ENCODE results near the gene ANKS1B.
"Not testable (repeated sequence)": the region's sequence is repeated elsewhere in the genome, so short reads cannot be mapped to it uniquely, and the experiment has no call there.

Gene ANKS1B

GRCh38 chr12:99984271-99985128 lies at the start of gene ANKS1B:
TSS of gene ANKS1B (minus strand) at chr12:99984936. CDS start at chr12:99984237, 699 bp downstream.
- in situ Hi-C loops (cut with HindIII; ENCODE audit: low sequenced_read_pairs) = no loop called here

DNA sequence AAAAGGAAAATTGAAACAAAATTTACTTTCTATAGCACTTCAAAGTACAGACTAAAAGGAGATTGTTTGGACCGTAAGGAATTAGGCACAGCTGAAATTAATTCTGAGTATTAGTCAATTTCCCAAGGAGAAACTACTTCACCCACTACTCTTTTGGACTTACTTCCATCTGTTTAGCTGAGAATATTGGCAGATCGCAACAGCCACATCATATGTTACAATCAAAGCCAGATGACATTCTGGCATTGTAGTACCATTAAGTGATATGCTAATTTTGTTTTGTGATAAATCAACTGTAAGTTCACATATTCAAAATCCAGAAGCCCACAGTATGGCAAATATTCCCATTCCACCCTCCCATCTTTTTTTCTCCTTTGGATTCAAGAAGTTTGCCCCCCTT lies 47.1 kb upstream of the ANKS1B start:
- in situ Hi-C loops (cut with HindIII; ENCODE audit: low sequenced_read_pairs) = no loop called here

DNA sequence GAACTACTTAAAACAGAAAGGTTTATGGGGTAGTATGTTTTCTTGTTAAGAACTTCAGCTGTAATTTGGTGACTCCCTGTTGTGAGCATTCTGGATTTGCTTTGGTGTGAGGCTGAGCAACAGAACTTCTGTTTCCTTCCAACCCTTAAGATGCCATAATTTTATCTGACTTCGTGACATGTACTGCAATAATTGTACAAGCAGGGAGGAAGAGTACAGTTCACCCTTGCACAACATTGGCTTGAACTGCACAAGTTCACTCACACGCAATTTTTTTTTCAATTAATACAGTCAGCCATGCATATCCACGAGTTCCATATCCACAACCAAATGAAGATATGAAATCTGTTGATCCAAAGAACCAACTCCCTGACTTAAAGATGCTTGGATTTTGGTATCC lies 42.9 kb upstream of the ANKS1B start:
- in situ Hi-C loops (cut with HindIII; ENCODE audit: low sequenced_read_pairs) = no loop called here

GRCh38 chr12:100026241-100026640 lies 41.5 kb upstream of the ANKS1B start:
- in situ Hi-C loops (cut with HindIII; ENCODE audit: low sequenced_read_pairs) = no loop called here

DNA sequence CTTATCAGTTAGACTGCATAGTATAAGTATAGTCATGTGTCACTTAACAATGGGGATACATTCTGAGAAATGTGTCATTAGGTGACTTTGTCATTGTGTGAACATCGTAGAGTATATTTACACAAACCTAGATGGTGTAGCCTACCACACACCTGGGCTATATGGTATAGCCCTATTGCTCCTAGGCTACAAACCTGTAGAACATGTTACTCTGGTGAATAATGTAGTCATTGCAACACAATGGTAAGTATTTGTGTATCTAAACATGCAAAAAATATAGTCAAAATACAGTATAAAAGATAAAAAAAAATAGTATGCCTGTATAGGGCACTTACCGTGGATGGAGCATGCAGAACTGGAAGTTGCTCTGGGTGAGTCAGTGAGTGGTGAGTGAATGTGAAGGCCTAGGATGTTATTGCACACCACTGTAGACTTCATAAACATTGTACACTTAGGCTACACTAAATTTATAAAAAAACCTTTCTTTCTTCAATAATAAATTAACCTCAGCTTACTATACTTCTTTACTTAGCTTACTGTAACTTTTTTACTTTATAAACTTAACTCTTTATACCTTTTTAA lies 40.3 kb upstream of the ANKS1B start:
- in situ Hi-C loops (cut with HindIII; ENCODE audit: low sequenced_read_pairs) = no loop called here

DNA sequence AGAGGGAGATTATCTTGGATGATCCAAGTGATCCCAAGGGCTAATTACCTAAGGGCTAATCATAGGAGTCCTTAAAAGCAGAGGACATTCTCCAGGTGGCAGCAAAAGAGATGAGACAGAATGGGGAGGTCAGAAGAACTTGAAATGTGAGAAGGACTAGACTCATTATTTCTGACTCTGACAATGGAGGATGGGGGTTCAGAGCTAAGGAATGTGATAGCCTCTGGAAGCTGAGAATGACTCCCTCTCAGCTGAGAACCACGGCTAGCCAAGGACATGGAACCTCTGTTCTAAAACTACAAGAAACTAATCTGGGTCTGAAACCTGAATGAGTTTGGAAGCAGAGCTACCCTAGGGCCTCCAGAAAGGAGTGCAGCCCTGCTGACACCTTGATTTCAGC lies 35.6 kb upstream of the ANKS1B start:
- in situ Hi-C loops (cut with HindIII; ENCODE audit: low sequenced_read_pairs) = no loop called here

DNA sequence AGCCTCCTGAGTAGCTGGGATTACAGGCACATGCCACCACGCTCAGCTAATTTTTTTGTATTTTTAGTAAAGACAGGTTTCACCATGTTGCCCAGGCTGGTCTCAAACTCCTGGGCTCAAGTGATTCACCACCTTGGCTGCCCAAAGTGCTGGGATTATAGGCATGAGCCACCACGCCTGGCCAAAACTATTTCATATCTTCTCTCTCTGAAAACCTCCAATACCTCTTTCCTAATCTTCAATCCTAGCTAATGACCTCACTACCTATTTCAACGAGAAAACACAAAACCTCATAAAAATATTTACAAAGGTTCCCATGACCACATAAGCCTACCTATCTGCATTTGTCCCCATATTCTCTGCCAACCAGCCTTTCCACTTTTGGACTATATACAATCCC lies 32.3 kb upstream of the ANKS1B start:
- in situ Hi-C loops (cut with HindIII; ENCODE audit: low sequenced_read_pairs) = no loop called here

DNA sequence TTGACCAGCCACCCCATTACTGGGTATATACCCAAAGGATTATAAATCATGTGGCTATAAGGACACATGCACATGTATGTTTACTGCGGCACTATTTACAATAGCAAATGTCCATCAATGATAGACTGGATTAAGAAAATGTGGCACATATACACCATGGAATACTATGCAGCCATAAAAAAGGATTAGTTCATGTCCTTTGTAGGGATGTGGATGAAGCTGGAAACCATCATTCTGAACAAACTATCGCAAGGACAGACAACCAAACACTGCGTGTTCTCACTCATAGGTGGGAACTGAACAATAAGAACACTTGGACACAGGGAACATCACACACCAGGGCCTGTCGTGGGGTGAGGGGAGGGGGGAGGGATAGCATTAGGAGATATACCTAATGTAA lies 31.6 kb upstream of the ANKS1B start:
- in situ Hi-C loops (cut with HindIII; ENCODE audit: low sequenced_read_pairs) = not testable (repeated sequence)

DNA sequence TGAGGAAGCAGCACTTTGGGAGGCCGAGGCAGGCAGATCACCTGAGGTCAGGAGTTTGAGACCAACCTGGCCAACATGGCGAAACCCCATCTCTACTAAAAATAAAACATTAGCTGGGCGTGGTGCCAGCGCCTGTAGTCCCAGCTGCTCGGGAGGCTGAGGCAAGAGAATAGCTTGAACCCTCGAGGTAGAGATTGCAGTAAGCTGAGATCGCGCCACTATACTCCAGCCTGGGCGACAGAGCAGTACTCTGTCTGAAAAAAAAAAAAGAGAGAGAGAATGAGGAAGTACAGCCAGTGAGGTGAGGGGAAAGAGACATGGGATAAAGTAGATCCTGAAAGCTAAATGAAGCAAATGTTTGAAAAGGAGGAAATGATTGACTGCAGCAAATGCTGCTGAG lies 21.1 kb upstream of the ANKS1B start:
- in situ Hi-C loops (cut with HindIII; ENCODE audit: low sequenced_read_pairs) = not testable (repeated sequence)

GRCh38 chr12:99997806-99998205 lies 13.1 kb upstream of the ANKS1B start:
- in situ Hi-C loops (cut with HindIII; ENCODE audit: low sequenced_read_pairs) = no loop called here

GRCh38 chr12:99996095-99996494 lies 11.4 kb upstream of the ANKS1B start:
- in situ Hi-C loops (cut with HindIII; ENCODE audit: low sequenced_read_pairs) = no loop called here

DNA sequence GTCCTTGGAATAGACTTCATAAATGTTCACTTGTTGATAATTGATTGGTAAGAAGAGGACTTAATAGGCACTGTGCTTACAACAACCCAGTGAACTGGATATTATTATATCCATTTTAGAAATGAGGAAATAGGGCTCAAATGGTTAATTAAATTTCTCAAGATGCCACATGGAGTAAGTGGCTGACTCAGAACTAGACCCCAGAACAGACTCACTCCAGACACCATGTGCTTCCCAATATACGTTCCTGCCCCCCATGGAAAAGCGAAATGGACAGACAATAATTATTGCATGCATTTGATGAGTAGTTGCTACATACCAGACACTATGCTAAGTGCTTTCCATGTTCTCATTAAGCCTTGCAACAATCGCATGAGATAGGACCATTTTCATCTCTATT lies 895 bp upstream of the ANKS1B start:
- in situ Hi-C loops (cut with HindIII; ENCODE audit: low sequenced_read_pairs) = no loop called here

- in situ Hi-C loops (cut with HindIII; ENCODE audit: low sequenced_read_pairs) = no loop called here
Observed at GRCh38 chr12:99985129-99985570, 414 bp upstream of the ANKS1B start.

DNA sequence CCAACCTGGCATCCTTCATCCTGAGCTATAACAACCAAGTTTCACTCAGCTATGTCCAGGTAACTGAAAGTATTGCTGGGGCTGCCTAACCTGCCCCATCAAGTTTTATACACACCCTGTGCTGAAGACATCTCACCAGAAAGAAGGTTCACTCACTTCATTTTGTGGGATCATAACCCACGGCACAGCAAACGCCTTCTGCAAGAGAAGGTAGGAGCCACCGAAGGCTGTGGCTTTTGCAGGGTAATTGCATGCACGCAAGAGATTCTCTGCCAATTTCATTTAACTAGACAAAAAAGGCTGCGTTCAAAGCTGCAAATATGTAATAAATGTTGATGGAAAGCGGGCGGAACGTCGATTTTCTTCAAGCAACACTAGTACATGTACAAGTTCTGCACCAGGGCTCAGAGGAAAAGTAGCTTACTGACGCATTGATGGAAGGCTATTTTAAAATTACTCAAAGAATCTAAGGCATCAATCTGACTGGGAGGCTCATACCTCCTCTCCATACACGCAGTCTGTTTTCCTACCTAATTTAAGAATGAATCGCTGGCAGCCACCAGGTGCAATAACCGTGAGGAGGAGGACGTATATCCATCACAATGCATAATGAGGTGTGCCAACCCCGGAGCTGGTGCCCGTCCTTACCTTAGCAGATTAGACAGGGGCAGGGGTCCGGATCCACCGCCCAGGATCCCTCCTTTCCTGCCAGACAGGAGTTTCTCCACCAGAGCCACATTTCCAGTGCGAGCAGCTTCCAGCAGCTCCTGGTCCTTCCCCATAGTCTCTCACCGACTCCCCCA lies 1.1 kb downstream of the ANKS1B start:
- in situ Hi-C loops (cut with HindIII; ENCODE audit: low sequenced_read_pairs) = no loop called here

DNA sequence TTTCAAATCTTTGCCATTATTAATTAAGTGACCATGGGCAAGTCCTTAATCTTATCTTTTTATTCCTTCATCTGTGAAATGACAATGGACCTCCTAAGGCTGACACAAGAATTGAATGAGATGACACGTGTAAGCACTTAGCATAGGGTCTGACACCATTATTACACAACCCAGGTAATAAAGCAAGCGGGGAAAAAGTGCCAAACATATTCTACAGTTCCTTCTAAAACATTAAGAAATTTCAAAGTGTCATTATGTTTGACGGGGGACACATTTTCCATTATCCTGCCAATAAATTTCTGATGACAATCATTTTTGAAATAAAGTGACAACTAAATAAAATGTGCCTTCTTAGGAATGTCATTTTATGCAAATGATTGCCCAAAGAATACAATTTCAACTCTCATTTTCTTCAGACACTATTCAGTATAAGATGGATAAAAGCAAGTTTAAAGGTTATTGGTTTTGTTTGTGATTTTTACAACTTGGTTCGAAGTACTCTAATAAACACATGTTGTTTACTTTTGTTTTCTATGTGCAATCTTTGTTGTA lies 3.0 kb downstream of the ANKS1B start:
- in situ Hi-C loops (cut with HindIII; ENCODE audit: low sequenced_read_pairs) = no loop called here

GRCh38 chr12:99979471-99979870 lies 5.3 kb downstream of the ANKS1B start:
- in situ Hi-C loops (cut with HindIII; ENCODE audit: low sequenced_read_pairs) = no loop called here

- in situ Hi-C loops (cut with HindIII; ENCODE audit: low sequenced_read_pairs) = no loop called here
Observed at GRCh38 chr12:99978152-99978551, 6.6 kb downstream of the ANKS1B start.

GRCh38 chr12:99977550-99977949 lies 7.2 kb downstream of the ANKS1B start:
- in situ Hi-C loops (cut with HindIII; ENCODE audit: low sequenced_read_pairs) = no loop called here

DNA sequence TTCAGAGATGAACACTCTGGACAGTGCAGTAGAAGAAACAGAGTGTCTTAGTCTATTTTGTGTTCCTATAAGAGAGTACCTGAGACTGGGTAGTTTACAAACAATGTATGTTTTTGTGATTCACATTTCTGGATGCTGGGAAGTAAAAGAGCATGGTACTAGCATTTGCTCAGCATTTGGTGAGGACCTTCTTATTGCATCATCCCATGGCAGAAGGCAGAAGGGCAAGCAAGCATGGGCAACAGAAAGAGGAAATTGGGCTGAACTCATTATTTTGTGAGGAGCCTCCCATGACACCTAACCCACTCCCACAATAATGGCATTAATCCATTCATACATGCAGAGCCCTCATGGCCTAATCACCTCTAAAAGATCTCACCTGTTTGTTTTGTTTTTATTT lies 8.0 kb downstream of the ANKS1B start:
- in situ Hi-C loops (cut with HindIII; ENCODE audit: low sequenced_read_pairs) = no loop called here

DNA sequence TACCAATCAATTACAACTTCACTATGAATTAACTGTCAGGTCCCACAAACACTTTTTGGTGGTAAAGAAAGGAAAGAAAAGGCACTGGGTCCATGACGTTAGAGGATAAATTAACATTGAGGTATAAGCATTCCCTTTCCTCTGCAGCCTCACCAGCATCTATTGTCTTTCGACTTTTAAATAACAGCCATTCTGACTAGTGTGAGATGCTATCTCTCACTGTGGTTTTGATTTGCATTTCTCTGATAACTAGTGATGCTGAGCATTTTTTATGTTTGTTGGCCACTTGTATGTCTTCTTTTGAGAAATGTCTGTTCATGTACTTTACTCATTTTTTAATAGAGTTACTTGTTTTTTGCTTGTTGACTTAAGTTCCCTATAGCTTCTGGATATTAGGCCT lies 9.4 kb downstream of the ANKS1B start:
- in situ Hi-C loops (cut with HindIII; ENCODE audit: low sequenced_read_pairs) = no loop called here

GRCh38 chr12:99974146-99974545 lies 10.6 kb downstream of the ANKS1B start:
- in situ Hi-C loops (cut with HindIII; ENCODE audit: low sequenced_read_pairs) = no loop called here
